Measurements from ENCODE around the gene PIBF1. TPM values are rescaled to one million over a fixed set of nuclear protein-coding genes. Genes with fewer than 3 reads are reported as not detected.
A peak's percentile ranks its signal among the peaks of the same experiment; 100 is the strongest.
"Not testable (repeated sequence)": the region's sequence is repeated elsewhere in the genome, so short reads cannot be mapped to it uniquely, and the experiment has no call there.

The PIBF1 gene, protein sequence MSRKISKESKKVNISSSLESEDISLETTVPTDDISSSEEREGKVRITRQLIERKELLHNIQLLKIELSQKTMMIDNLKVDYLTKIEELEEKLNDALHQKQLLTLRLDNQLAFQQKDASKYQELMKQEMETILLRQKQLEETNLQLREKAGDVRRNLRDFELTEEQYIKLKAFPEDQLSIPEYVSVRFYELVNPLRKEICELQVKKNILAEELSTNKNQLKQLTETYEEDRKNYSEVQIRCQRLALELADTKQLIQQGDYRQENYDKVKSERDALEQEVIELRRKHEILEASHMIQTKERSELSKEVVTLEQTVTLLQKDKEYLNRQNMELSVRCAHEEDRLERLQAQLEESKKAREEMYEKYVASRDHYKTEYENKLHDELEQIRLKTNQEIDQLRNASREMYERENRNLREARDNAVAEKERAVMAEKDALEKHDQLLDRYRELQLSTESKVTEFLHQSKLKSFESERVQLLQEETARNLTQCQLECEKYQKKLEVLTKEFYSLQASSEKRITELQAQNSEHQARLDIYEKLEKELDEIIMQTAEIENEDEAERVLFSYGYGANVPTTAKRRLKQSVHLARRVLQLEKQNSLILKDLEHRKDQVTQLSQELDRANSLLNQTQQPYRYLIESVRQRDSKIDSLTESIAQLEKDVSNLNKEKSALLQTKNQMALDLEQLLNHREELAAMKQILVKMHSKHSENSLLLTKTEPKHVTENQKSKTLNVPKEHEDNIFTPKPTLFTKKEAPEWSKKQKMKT
- 10 to 100 TPM; 15.7 to 39.3 (median 23.6) TPM for total RNA-seq

DNA sequence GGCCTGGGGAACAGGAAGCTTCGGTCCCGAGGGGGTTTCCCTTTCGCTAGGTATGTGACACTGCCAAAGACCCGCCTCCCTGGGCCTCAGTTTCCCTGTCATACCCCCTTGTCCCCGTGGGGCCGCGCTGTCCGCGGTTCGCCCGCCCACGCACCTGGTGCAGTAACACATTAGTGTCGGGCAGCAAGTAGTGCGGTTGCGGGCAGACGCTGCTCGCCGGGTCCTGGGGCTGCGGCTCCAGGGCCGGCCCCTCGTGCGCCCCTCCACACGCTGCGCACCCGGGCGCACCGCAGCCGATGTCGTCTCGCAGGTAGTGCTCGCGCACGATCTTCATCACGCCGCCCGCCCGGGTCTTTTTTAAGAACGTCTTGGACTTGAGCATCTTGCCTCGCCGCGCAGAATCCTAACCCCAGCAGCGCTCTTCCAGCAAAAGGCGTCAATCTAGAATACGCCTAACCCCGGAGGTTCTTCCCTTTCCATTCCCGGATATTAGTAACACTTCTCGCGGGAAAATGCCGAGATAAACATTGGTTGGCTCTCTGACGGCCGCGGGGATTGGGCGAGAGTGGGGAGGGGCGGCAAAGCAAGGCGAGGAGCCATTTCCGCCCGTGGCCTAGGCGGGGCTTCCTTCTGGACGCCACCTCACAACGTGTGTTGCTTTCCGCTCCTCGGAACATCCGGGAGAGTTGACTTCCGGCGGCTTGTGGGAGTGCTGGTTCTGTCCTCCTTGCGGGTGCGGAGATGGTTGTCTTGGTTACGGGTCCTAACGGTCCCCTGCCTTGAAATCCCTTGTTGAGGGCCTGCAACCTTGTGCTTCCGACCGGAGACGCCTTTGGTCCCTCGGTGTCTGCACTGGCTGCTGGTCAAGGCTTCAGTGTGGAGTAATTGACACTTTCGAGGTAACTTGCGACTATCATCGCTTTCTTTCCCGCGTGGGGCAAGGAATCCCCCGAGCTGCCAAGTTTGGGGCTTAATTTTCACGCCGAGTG is at the start of gene PIBF1, which contains the start of gene DIS3:
Gene PIBF1, plus strand, starts transcription at position 683 of the 989 bp plus-strand sequence. CDS start 1,337 bp downstream, outside the sequence.
Gene DIS3, minus strand, starts transcription at position 450 of the 989 bp plus-strand sequence. Its CDS starts 68 bp downstream, at position 382.
- in situ Hi-C loops (cut with MboI; ENCODE audit: low pct_unique_long_range_greater_than_20kb in 2 of 9, low sequenced_read_pairs in 9 of 9, unreplicated experiment in 9 of 9): no loop called here
- H3K4me3 ChIP-seq: peak within 1 kb of the TSS; percentile 64 to 96 (median 91)
- H3K27ac ChIP-seq: peak within 1 kb of the TSS; percentile 92
- 0 to 1% (median 0%) methylated on average over 2 to 35 of the region's 81 CpGs; no CpG with 5 or more reads in 2 of the 10 experiments for WGBS, 10 experiments
- peaks cover 18 to 35% of the 10 kb centered on the region in 2 donors for H3K4me1 ChIP-seq (replicated peaks in 1 of 2)
- ATAC-seq (replicated peaks in 6 of 8): peak; percentile 91 to 97 (median 97)

DNA sequence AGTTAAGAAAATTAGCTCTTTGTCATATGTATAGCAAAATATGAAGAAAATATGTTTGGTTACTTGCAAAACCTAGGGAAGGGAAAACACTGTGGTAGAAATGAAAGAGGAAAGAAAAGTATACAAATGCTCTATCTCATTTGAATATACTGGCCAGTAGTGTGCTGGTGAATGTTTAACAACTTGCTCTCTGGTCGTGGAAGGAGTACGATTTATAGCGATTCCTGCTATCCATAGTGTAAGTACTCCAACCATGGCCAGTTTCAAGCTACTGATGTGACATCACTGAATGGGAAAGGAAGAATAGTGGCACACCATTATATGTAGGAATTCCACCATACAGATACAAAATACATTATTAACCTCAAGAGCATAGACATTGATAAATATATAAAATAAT is 44.9 kb upstream of the PIBF1 start:
- WGBS, 10 experiments: 44 to 95% (median 81%) methylated on average over 3 of the region's 3 CpGs; no CpG with 5 or more reads in 3 of the 10 experiments
- H3K4me3 ChIP-seq: no peak overlapping the region
- in situ Hi-C loops (cut with MboI; ENCODE audit: low pct_unique_long_range_greater_than_20kb in 2 of 9, low sequenced_read_pairs in 9 of 9, unreplicated experiment in 9 of 9): no loop called here
- ATAC-seq (replicated peaks in 6 of 8): no peak
- no peak overlapping the region for H3K27ac ChIP-seq
- no peaks in the 10 kb centered on the region for H3K4me1 ChIP-seq (replicated peaks in 1 of 2)

DNA sequence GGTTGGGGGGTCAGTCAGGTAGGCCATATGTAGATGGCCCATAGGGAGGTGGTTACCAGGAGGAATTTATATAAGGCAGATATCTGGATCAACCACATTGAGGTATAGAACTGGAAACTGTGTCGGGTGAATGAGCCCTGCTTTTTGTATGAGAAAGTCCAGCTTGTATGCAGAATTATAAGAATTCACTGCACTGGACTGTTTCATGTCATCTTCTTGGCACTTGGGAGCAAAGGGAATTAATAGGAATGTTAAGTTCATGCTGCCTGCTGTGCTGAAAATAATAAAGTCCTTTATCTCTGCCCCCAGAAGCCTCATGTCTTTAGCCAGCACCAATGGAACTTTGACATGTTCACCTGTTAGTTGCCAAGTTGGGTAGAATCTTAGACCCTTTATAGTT is 41.9 kb upstream of the PIBF1 start:
- Histone ChIP-seq H3K4me3 (no peak overlapping the region), H3K4me1 (replicated peaks in 1 of 2) (no peaks in the 10 kb centered on the region), H3K27ac (no peak overlapping the region)
- no peak for ATAC-seq (replicated peaks in 6 of 8)
- in situ Hi-C loops (cut with MboI; ENCODE audit: low pct_unique_long_range_greater_than_20kb in 2 of 9, low sequenced_read_pairs in 9 of 9, unreplicated experiment in 9 of 9): no loop called here
- 80 to 100% (median 85%) methylated on average over 1 of the region's 1 CpG; no CpG with 5 or more reads in 6 of the 10 experiments for WGBS, 10 experiments

- 71 to 100% (median 94%) methylated on average over 1 of the region's 1 CpG; no CpG with 5 or more reads in 4 of the 10 experiments for WGBS, 10 experiments
- in situ Hi-C loops (cut with MboI; ENCODE audit: low pct_unique_long_range_greater_than_20kb in 2 of 9, low sequenced_read_pairs in 9 of 9, unreplicated experiment in 9 of 9): no loop called here
- Histone ChIP-seq H3K4me1 (replicated peaks in 1 of 2) (no peaks in the 10 kb centered on the region), H3K27ac (no peak overlapping the region), H3K4me3 (no peak overlapping the region)
- no peak for ATAC-seq (replicated peaks in 6 of 8)
Observed at GRCh38 chr13:72745260-72745659, 36.7 kb upstream of the PIBF1 start.

- Histone ChIP-seq H3K4me3 (no peak overlapping the region), H3K4me1 (replicated peaks in 1 of 2) (no peaks in the 10 kb centered on the region), H3K27ac (no peak overlapping the region)
- in situ Hi-C loops (cut with MboI; ENCODE audit: low pct_unique_long_range_greater_than_20kb in 2 of 9, low sequenced_read_pairs in 9 of 9, unreplicated experiment in 9 of 9): no loop called here
- ATAC-seq (replicated peaks in 6 of 8): no peak
Observed at GRCh38 chr13:72751220-72751619, 30.7 kb upstream of the PIBF1 start.

GRCh38 chr13:72754111-72754510 is 27.8 kb upstream of the PIBF1 start:
- no peaks in the 10 kb centered on the region for H3K4me1 ChIP-seq (replicated peaks in 1 of 2)
- ATAC-seq (replicated peaks in 6 of 8): peak in 2 of 8 experiments; percentile 10 to 39
- in situ Hi-C loops (cut with MboI; ENCODE audit: low pct_unique_long_range_greater_than_20kb in 2 of 9, low sequenced_read_pairs in 9 of 9, unreplicated experiment in 9 of 9): no loop called here
- no peak overlapping the region for H3K4me3 ChIP-seq
- 80 to 100% (median 95%) methylated on average over 1 to 6 of the region's 6 CpGs; no CpG with 5 or more reads in 1 of the 10 experiments for WGBS, 10 experiments
- H3K27ac ChIP-seq: no peak overlapping the region

- in situ Hi-C loops (cut with MboI; ENCODE audit: low pct_unique_long_range_greater_than_20kb in 2 of 9, low sequenced_read_pairs in 9 of 9, unreplicated experiment in 9 of 9): no loop called here
- Histone ChIP-seq H3K27ac (no peak overlapping the region), H3K4me1 (replicated peaks in 1 of 2) (no peaks in the 10 kb centered on the region), H3K4me3 (no peak overlapping the region)
- WGBS, 10 experiments: 0 to 75% (median 61%) methylated on average over 1 to 4 of the region's 4 CpGs; no CpG with 5 or more reads in 2 of the 10 experiments
- ATAC-seq (replicated peaks in 6 of 8): no peak
Observed at GRCh38 chr13:72757792-72758535, 24.0 kb upstream of the PIBF1 start.

DNA sequence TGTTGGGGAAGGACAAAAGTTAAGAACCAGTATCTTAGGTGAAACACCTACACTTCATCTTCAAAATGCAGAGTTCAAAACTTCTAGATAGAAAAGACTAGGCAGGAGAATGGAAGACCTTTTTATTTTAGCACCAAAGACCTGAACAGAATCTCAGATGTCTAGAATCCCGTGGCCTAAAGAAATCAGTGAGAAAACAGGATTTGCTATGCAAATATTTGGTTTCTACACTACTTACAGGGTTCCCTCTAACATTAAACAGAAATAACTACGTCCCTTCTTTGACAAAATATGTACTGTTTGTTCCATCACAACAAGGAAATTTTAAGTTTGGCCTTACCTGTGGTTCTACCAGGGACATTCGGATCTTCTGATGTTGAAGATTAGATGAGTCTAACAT is 21.7 kb upstream of the PIBF1 start:
- Histone ChIP-seq H3K4me1 (replicated peaks in 1 of 2) (no peaks in the 10 kb centered on the region), H3K27ac (no peak overlapping the region), H3K4me3 (no peak overlapping the region)
- in situ Hi-C loops (cut with MboI; ENCODE audit: low pct_unique_long_range_greater_than_20kb in 2 of 9, low sequenced_read_pairs in 9 of 9, unreplicated experiment in 9 of 9): no loop called here
- no peak for ATAC-seq (replicated peaks in 6 of 8)
- 76 to 100% (median 95%) methylated on average over 1 to 3 of the region's 3 CpGs for WGBS, 10 experiments

GRCh38 chr13:72763411-72763810 is 18.5 kb upstream of the PIBF1 start:
- in situ Hi-C loops (cut with MboI; ENCODE audit: low pct_unique_long_range_greater_than_20kb in 2 of 9, low sequenced_read_pairs in 9 of 9, unreplicated experiment in 9 of 9): no loop called here
- ATAC-seq (replicated peaks in 6 of 8): no peak
- WGBS, 10 experiments: 54 to 100% (median 100%) methylated on average over 1 to 2 of the region's 2 CpGs; no CpG with 5 or more reads in 1 of the 10 experiments

DNA sequence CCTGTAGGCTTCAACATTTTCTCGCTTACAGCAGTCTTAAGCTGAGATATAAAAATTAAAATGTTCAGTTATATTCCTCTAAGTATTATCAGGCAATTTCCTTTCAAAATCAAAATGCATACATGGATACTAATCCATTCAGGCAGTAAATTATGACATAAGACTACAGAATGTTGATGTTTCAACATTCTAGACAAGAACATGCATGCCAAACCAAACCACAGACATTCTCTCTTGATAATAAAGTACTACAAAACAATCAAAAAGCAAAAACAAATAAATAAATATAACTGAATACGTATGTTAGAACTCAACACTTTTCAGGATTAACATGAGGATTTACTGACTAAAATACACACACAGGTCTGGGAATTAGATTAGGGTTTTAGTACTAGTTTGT is 7.9 kb upstream of the PIBF1 start:
- in situ Hi-C loops (cut with MboI; ENCODE audit: low pct_unique_long_range_greater_than_20kb in 2 of 9, low sequenced_read_pairs in 9 of 9, unreplicated experiment in 9 of 9): no loop called here
- WGBS, 10 experiments: 67 to 96% (median 87%) methylated on average over 1 to 2 of the region's 2 CpGs
- peak in 2 of 8 experiments; percentile 26 to 27 for ATAC-seq (replicated peaks in 6 of 8)

More at GRCh38 chr13:72763411-72763810, 18.5 kb upstream of the PIBF1 start:
- no peaks in the 10 kb centered on the region for H3K4me1 ChIP-seq (replicated peaks in 1 of 2)
- H3K27ac ChIP-seq: no peak overlapping the region
- H3K4me3 ChIP-seq: no peak overlapping the region

GRCh38 chr13:72782717-72783116 is 784 bp downstream of the PIBF1 start:
- peaks cover 18 to 35% of the 10 kb centered on the region in 2 donors for H3K4me1 ChIP-seq (replicated peaks in 1 of 2)
- in situ Hi-C loops (cut with MboI; ENCODE audit: low pct_unique_long_range_greater_than_20kb in 2 of 9, low sequenced_read_pairs in 9 of 9, unreplicated experiment in 9 of 9): no loop called here
- 0 to 20% (median 0%) methylated on average over 1 to 7 of the region's 7 CpGs for WGBS, 10 experiments
- H3K27ac ChIP-seq: peak overlapping the region; percentile 51 to 87
- ATAC-seq (replicated peaks in 6 of 8): no peak
- H3K4me3 ChIP-seq: peak overlapping the region; percentile 64 to 96 (median 91)

More for the DNA sequence above, 7.9 kb upstream of the PIBF1 start:
- Histone ChIP-seq H3K4me1 (replicated peaks in 1 of 2) (peaks cover 0 to 6% of the 10 kb centered on the region in 2 donors), H3K4me3 (no peak overlapping the region), H3K27ac (no peak overlapping the region)

GRCh38 chr13:72784679-72785078 is 2.7 kb downstream of the PIBF1 start:
- H3K4me3 ChIP-seq; in situ Hi-C loops (cut with MboI; ENCODE audit: low pct_unique_long_range_greater_than_20kb in 2 of 9, low sequenced_read_pairs in 9 of 9, unreplicated experiment in 9 of 9); H3K27ac ChIP-seq; ATAC-seq (replicated peaks in 6 of 8): not testable (repeated sequence)
- peaks cover 16 to 25% of the 10 kb centered on the region in 2 donors for H3K4me1 ChIP-seq (replicated peaks in 1 of 2)
- WGBS, 10 experiments: 67 to 100% (median 91%) methylated on average over 1 to 4 of the region's 4 CpGs; no CpG with 5 or more reads in 2 of the 10 experiments
